Endothelial cell (in vitro differentiated cells): Measurements from ENCODE around the gene THAP7. TPM values are rescaled to one million over a fixed set of nuclear protein-coding genes. Genes with fewer than 3 reads are reported as not detected.

Experiments
- DNase-seq: peaks from one replicate; pipeline ENCODE4 v3.0.0; 2021; ENCODE audit warnings: low spot score
- H3K27ac Mint-ChIP-seq: one replicate; pipeline ENCODE4 v1.8.0; 2021; ENCODE audit warnings: mixed read lengths, inconsistent platforms; ENCODE audit not compliant: unreplicated experiment
- H3K27me3 Mint-ChIP-seq: one replicate; pipeline ENCODE4 v1.8.0; 2021; ENCODE audit warnings: mild to moderate bottlenecking, moderate library complexity, mixed read lengths, inconsistent platforms; ENCODE audit not compliant: unreplicated experiment
- H3K36me3 Mint-ChIP-seq: one replicate; pipeline ENCODE4 v1.8.0; 2021; ENCODE audit warnings: mild to moderate bottlenecking, low read depth, mixed read lengths, inconsistent platforms; ENCODE audit not compliant: unreplicated experiment
- H3K4me1 Mint-ChIP-seq: one replicate; pipeline ENCODE4 v1.8.0; 2021; ENCODE audit warnings: mild to moderate bottlenecking, mixed read lengths, inconsistent platforms; ENCODE audit not compliant: unreplicated experiment
- H3K4me3 Mint-ChIP-seq: one replicate; pipeline ENCODE4 v1.8.0; 2021; ENCODE audit warnings: mild to moderate bottlenecking, mixed read lengths, inconsistent platforms; ENCODE audit not compliant: unreplicated experiment
- H3K9me3 Mint-ChIP-seq: one replicate; pipeline ENCODE4 v1.8.0; 2021; ENCODE audit warnings: mixed read lengths, inconsistent platforms; ENCODE audit not compliant: unreplicated experiment
- CTCF ChIP-seq: fragments of 200-600 bp; sonication (generic); IDR thresholded peaks from one replicate; pipeline ENCODE4 v1.5.0; 2021; ENCODE audit warnings: antibody characterized with exemption; ENCODE audit not compliant: unreplicated experiment
- total RNA-seq: library from RNA; stranded (reverse); fragmentation: NEBNext Ultra II Directional; extraction: Animal tissue kit (Norgen Biotek cat#: 25700); gene quantifications from one replicate; pipeline ENCODE4 v1.2.1, GENCODE V29; 2021; ENCODE audit not compliant: unreplicated experiment

THAP7 gene
- total RNA-seq, 1 donor from 2014 or later, result 13.5 TPM

DNA sequence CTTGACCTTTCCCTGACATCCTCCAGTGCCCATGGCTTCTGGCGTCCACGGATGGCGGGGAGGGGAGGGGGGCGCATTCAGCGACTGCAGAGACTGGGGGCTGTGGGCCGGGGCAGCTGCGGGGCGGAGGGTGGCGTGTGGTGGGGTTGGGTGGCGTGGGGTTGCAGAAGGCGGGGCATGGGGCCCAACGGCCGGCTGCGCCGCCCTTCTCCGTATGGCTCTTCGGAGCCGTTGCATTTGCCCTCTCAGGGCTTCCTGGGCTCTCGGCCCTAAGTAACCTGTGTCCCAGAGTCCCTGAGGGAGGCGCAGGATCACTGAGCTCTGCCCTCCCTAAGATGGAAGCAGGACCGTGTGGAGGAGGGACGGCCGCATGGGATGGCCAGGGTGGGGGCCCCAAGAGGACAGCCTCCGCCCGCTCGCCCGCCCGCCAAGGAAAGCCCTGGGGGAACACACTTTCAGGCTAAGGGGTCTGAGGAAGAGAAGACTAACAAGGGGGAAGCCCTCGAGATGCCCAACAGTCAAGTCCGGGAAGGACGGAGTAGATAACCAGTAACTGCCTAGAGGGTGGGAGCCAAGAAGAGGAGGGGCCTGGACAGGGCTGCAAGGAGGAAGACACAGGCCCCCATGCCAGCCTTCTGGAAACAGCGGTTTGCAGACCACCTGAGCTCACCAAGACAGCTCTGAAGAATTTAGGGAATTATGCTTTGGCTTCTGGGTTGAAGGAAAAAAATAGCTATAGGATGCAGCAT, 44.1 kb downstream of the THAP7 start:
- no peak for TF ChIP-seq CTCF
- Mint-ChIP-seq H3K27me3 (peaks cover 5% of the 10 kb centered on the region), H3K4me1 (no peaks in the 10 kb centered on the region), H3K27ac (no peak overlapping the region), H3K9me3 (no peaks in the 10 kb centered on the region), H3K36me3 (no peaks in the 10 kb centered on the region), H3K4me3 (no peak overlapping the region)
- no peak for DNase-seq

- no peaks in the 10 kb centered on the region for H3K36me3 Mint-ChIP-seq
- H3K27ac Mint-ChIP-seq, result no peak overlapping the region
- no peak for TF ChIP-seq CTCF
- no peaks in the 10 kb centered on the region for H3K9me3 Mint-ChIP-seq
- no peaks in the 10 kb centered on the region for H3K4me1 Mint-ChIP-seq
- H3K4me3 Mint-ChIP-seq, result no peak overlapping the region
- DNase-seq, result no peak
- peaks cover 5% of the 10 kb centered on the region for H3K27me3 Mint-ChIP-seq
These were observed 44.7 kb downstream of the THAP7 start for GRCh38 chr22:20957102-20957682.

DNA sequence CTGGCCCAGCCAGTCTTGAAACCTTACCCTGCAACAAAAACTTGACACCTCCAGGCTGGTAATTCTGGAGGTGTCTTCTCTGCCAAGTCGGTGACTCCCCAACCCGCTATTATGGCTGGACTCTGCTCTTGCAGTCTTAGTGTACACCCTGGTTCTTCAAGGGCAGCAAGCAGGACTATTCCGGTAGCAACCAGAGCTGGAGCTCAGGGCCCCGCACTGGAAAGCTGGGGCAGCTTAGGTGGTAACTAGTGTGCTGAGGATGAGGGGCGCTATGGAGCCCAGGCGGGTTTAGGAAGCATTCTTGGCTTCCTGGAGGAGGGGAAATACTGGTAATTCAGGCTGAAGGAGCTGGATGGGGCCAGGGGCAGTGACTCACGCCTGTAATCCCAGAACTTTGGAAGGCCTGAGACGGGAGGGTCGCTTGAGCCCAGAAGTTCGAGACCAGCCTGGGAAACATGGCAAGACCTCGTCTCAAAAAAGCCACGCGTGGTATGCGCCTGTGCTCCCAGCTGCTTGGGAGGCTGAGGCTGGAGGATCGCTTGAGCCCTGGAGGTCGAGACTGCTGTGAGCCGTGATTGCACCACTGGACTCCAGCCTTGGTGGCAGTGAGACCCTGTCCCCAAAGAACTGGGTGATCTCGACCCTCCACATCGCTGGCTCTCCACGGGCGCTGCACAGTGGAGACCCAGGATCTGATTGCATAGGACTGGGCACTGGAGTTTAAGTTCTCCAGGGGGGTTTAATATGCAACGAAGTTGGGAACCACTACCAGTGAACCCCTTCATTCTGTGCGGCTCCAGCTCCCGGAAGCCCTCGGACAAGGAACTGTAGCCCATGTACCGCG, 45.4 kb downstream of the THAP7 start:
- no peaks in the 10 kb centered on the region for H3K36me3 Mint-ChIP-seq
- H3K27ac Mint-ChIP-seq, result no peak overlapping the region
- peaks cover 5% of the 10 kb centered on the region for H3K27me3 Mint-ChIP-seq
- H3K4me3 Mint-ChIP-seq, result no peak overlapping the region
- DNase-seq, result no peak
- H3K9me3 Mint-ChIP-seq, result no peaks in the 10 kb centered on the region
- no peak for TF ChIP-seq CTCF
- H3K4me1 Mint-ChIP-seq, result no peaks in the 10 kb centered on the region

DNA sequence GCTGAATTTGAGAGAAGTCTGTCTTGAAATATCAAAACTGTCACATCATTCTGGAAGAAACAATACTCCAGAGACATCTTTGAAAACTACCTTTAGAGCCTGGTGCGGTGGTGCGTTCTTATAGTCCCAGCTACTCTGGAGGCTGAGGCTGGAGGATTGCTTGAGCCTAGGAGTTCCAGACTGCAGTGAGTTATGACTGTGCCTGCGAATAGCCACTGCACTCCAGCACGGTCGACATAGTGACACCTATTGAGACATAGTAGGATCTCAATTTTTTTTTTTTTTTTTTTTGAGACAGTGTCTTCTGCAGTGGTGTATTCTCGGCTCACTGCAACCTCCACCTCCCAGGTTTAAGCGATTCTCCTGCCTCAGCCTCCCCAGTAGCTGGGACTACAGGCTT, 46.4 kb downstream of the THAP7 start:
- Mint-ChIP-seq H3K27me3 (peaks cover 5% of the 10 kb centered on the region), H3K4me3 (no peak overlapping the region), H3K36me3 (no peaks in the 10 kb centered on the region), H3K27ac (no peak overlapping the region), H3K9me3 (no peaks in the 10 kb centered on the region), H3K4me1 (no peaks in the 10 kb centered on the region)
- no peak for DNase-seq
- TF ChIP-seq CTCF, result no peak
